HPDE6-E6E7 (cell line): ENCODE measurements around the gene ACSL6.

Experiments used
- DNase-seq: peaks from one replicate; pipeline ENCODE4 v3.0.0; 2011; ENCODE audit warnings: missing footprints; ENCODE audit errors: extremely low spot score

ACSL6 gene, protein sequence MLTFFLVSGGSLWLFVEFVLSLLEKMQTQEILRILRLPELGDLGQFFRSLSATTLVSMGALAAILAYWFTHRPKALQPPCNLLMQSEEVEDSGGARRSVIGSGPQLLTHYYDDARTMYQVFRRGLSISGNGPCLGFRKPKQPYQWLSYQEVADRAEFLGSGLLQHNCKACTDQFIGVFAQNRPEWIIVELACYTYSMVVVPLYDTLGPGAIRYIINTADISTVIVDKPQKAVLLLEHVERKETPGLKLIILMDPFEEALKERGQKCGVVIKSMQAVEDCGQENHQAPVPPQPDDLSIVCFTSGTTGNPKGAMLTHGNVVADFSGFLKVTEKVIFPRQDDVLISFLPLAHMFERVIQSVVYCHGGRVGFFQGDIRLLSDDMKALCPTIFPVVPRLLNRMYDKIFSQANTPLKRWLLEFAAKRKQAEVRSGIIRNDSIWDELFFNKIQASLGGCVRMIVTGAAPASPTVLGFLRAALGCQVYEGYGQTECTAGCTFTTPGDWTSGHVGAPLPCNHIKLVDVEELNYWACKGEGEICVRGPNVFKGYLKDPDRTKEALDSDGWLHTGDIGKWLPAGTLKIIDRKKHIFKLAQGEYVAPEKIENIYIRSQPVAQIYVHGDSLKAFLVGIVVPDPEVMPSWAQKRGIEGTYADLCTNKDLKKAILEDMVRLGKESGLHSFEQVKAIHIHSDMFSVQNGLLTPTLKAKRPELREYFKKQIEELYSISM

DNA sequence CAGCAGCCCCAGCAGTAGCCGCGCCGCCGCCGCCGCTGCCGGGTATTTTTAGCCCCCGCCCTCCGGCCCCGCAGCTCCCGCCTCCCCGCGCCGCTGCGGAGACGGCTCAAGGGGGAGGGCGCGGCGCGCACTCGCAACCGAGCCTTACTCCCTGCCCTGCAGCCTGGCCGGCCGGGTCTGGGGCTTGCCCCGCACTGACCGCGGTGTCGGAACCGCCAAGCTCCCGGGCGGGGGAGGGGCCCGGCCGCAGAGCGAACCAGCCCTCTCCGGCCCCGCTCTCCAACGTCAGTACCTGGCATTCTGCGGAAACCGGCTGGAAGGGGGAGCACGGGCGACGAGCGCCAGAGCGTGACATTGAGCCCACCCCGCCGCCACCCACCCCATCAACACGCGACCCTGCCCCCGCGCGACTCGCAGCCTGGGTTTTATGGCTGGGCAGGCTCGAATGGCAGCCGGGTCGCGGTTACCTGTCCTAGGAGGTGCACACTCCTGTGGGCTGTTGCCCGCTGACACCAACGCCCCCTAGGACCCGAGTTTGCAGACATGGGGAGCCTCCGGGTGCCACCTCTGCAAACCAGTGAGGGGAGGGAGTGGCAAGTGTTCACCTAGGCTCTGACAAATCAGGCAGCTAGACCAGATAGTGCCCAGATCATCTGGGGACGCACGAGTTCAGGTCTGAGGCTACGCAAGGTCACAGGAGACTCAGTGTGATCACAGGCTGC lies at the start of gene ACSL6:
TSS of gene ACSL6 (minus strand) at position 37 of the 722 bp plus-strand sequence. CDS start 105 bp downstream, outside the sequence.
- DNase-seq = no peak

DNA sequence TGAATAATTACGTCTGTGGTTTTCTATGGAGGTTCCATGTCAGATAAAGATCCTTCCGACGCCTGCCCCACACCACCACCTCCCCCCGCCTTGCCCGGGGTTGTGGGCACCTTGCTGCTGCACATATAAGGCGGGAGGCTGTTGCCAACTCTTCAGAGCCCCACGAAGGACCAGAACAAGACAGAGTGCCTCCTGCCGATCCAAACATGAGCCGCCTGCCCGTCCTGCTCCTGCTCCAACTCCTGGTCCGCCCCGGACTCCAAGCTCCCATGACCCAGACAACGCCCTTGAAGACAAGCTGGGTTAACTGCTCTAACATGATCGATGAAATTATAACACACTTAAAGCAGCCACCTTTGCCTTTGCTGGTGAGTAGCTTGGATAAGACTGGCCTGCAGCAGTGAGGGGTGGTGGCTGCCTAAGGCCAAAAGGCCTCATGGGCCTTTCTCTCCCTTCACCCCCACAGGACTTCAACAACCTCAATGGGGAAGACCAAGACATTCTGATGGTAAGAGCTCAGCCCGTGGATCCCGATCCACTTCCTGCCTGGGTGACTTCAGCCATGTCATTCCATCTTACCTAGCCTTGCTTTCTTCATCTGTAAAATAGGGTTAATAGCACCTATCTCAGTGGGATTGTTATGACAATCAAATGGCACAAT lies 49.2 kb upstream of the ACSL6 start, which contains the start of gene IL3:
TSS of gene IL3 (plus strand) at position 155 of the 661 bp plus-strand sequence. CDS start at position 207, 52 bp downstream.
- DNase-seq = no peak

DNA sequence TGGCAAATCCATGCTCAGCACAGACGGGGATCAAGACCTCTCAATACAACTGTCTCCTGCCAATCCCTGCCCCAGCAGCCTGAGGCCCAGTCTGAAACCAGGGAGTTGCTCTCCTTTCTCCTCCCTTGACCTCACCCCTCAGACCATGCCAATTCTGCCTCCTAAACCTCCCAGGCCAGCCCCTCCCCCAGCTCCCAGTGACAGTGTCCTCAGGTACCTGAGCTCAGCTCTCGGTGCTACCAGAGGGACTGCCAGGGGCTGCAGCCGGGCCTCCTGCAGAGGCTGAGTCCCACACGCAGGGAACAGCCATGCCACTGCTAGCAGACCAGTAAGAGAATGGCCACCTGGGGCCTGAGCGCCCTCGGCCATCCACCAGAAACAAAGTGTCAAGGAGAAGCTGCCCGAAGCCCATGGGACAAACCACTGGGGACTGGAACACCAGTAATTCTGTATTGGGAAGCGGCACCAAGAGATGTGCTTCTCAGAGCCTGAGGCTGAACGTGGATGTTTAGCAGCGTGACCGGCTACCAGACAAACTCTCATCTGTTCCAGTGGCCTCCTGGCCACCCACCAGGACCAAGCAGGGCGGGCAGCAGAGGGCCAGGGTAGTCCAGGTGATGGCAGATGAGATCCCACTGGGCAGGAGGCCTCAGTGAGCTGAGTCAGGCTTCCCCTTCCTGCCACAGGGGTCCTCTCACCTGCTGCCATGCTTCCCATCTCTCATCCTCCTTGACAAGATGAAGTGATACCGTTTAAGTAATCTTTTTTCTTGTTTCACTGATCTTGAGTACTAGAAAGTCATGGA lies 48.4 kb upstream of the ACSL6 start:
- no peak for DNase-seq

DNA sequence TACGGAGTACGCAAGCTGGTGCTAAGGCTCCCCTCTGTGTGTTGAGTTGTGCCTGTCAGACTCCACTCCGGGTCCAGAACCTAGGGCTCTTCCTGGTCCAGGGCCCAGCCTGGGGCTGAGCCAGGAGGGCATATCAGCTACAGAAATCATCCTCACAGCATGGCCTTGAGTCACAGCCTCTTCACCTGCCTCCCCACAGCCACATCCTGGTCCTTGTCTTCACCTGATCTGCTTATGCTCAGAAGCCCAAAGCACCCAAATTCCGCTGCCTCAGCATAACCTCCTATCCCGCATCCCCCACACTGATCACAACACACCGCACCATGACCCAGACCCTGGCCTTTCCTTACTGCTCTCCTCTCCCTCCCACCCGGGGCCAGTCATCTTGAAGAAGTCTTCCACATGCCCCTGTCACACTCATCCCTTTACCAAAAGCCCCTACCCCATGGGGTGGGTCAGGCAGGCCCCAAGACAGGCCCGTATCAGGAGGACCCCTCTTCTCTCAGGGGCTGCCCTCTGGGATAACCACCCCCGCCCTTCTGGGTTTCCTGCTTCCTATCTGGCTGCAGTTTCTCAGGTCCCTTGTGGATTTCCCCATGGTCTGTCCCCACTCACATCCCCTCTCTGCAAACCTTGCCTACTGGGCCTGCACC lies 47.7 kb upstream of the ACSL6 start:
- DNase-seq = no peak

DNA sequence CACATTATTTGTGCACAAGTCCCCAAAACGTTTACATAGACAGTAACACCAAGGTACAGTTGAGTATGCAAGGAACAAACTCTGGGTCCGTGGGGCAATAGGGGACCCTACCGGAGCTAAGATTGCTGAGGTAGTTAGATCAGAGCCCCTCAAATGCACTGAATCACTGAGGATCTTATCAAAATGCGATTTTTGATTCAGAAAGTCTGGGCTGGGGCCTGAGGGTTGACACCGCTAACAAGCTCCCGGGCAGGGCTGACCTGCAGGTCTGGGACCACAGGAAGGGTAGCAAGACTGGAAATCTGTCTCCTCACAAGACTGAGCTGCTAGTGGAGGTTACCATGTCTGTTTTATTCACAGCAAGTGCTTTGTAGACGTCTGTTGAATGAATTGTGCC lies 47.2 kb upstream of the ACSL6 start:
- no peak for DNase-seq

DNA sequence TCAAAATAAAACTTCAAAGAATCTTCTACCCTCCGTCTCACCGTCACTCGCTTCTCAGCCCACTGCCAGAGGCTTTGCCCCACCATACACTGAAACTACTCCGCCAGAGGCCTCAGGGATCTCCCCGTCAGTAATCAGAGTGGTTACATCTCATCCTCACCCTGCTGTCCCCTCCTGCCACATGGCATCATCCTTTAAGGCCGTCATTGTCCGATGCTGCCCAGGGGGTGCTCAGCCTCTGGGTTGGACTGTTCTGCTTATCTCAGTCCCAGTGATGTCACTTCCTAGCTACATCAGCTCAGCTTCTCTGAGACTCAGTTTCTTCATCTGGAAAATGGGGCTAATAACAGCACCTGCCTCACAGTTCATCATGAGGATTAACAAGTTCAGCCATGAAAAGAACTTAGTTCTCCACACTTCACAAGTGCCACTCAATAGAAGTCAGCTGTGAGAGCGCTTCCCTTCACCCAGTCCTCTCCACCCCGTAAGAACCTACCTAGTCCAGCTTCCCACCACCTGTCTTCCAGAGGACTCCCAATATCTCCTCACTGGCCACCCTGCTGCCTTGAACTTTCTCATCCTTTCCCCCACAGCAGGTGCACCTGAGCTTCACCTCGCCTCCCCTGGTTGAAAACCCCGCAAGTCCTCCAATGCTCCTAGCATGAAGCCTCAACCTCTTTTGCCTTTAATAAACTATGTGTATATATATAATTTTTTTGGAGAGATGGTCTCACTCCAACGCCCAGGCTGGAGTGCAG lies 46.2 kb upstream of the ACSL6 start:
- DNase-seq = no peak

DNA sequence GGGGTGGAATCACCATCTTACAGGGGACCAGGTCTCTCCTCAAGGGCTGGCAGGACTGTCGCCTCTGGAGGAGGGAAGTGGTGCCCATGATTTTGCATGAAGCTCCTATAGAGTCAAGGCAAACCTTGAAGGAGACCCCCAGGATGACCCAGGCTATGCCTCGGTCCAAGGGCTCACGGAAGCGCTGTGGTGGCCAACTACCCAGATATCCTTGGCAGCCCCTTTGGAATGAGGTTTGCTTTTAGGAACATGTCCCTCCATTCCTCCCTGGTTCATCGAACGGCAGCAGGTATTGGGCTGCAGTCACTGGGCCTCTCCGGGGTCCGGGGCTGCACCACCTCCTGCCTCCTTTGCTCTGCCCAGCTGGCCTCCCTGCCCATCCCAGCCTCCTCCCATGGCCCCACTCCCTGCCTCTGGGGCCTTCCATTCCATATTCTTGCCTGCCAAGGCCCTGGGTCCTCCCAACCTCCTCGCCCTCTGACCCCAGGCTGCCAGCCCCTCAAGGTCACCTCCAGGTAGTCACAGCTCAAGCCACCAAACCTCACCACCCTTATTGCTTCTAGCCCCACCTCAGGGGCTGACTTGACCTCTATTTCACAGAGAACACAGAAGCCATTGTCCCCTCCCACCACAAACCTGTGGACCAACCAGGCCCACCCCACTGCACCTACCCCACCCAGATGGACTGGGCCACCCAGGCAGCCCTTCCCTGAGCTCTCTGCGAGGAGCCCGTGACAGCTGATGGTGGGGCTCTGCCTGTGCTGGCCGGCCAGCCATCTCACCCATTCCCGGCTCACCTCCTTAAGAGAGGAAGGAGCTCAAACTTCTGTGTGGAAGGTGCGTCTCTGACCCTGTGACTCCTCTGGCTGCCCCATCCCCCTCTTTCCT lies 45.4 kb upstream of the ACSL6 start:
- no peak for DNase-seq

DNA sequence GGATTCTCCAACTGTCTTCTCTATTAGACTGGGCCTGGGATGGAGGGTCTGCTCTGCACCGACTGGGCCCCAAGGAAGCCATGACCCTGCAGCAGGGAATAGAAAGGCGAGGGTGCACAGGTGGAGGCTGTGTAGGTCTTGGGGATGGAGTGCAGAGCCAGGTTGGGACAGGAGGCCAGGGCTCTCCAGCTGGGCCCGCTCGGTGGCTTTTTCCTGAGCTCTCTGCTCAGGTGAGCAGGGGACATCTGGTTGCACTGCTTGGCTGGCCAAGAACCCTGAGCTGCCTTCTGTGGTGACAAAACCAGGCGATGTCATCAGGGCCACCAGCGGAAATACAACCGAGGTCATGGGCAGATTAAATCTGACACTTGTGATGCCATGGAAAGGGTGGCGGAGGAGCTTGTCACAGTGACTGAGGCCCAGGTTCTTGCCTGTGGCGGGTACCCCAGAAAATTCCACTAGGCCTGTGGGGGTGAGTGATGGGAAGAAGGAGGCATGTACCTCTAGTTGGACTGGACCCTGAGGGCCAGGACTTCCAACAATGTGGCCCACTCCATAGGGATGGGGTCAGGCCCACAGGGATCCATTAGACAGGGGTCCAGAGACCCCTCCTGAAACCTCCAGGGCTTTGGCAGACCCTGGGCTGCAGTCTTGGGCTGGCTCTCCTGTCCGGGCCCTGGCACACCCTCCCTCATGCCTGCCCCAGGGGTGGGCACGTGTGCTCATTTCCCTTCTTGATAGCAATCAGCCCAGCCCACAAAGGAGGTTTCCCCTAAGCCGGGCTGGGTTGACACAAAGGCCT lies 44.6 kb upstream of the ACSL6 start:
- DNase-seq = no peak

DNA sequence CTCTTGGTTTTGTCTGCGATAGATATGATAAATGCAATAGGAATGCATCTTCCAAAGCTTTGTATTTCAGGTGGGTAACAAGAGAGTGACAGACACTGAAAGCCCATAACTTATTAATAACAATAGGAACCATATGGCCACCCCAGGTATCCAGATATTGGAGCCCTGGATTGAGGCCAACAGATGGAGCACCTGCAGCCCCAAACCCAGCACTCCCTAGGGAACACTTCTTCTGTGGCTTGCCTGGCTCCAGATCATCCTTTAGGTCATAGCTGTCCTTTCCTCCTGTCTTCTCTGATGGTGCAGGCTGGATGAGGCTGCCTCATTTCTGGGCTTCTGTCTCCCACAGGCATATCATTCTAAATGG lies 44.0 kb upstream of the ACSL6 start:
- no peak for DNase-seq

DNA sequence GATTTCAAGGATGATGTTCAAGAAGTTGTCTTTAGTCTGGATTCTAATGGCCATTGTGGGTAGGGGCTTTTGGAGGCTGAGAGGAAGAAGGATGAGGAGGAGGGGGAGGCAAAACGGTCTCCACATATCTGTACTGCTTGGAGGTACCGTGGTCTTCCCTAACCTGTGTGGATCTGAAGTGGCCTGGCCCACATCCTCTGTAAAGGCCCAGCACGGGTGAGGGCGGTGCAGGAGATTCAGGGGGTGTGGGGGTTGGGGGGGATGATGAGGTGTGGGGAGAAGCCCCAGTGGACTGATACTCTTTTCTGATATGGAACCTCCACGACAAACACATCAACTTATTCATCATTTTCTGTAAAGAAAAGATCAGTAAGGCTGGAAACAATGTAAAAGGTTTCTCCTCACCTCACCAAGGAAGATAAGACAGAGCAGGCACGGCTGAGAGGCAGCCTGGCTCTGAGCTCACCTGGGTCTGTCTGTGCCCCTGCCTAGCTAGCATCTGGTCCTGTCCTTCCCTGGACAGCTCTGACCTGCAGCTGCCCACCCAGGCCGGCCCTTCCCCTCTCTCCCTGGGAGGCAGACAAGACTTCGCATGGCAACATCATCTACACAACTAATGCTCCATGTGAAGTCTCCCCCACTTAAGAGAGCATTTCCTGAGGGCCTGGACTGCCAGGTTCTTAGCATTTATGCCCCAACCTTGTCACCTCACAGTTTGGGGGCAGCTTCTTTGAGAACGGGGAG lies 43.4 kb upstream of the ACSL6 start:
- DNase-seq = no peak

DNA sequence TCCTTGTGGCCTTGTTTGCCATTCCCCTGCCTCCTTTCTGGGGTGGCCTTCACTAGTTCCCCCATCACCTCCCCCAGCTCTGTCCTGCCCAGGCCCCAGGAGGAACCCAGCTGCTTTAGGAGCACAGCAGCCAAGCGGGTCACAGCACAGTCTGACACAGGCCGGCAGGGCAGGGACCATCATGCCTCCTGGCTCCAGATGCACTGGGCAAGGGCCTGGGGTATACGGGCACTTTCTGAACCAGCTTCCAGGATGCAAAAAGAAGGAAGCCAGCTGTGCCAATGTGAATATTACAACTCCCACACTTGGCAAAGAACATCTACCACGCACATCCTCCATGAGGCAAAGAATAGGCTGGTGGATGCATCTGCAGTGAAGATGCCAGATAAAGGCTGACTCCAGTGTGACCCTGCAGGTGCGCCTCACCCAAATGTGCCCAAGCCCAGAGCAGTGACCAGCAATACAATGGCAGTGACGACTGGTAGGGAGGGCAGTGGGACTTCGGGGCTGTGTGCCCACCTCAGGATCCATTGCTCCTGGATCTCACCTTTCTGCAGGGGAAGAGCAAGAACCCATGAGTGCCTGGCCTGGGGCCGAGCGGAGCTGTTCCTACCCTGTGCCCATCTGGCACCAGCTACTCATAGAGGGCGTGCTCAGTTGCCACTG lies 42.7 kb upstream of the ACSL6 start:
- no peak for DNase-seq

DNA sequence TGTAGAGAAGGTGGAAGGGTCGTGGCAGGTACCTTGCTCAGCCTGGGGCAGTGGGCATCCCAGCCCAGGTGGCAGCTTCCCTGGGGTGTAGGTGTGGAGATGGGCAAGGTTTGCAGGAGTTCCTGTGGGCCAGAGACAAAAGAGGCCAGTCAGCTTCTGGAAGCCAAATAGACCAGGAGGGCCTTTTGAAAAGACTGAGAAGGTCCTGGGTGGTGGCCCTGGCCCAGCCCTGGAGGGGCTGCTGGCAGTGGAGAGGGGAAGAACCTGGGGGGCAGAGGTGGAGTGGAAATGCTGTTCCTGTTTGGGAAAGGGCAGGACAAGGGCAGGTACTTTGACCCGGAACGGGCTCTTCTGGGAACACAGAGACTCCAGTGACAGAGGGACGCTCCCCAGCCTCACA lies 42.0 kb upstream of the ACSL6 start:
- DNase-seq = no peak

DNA sequence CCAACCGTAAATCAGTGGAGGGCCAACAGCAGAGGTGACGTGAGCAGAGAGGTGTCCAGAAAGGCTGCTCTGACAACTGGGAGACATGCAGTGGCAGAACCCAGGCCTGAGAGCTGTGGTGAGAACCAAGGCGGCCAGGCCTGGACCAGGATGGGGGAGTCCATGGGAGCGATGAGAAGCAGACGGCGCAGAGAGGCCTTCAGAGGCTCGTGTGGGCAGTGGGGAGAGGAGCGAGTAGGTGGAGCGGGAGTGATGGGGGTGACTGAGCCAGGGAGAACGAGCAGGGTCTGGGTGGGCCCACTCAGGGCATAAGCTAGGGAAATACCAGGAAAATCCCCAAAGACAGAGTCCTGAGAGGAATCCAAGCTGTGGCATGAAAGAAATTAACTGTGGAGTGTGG lies 41.1 kb upstream of the ACSL6 start:
- no peak for DNase-seq

DNA sequence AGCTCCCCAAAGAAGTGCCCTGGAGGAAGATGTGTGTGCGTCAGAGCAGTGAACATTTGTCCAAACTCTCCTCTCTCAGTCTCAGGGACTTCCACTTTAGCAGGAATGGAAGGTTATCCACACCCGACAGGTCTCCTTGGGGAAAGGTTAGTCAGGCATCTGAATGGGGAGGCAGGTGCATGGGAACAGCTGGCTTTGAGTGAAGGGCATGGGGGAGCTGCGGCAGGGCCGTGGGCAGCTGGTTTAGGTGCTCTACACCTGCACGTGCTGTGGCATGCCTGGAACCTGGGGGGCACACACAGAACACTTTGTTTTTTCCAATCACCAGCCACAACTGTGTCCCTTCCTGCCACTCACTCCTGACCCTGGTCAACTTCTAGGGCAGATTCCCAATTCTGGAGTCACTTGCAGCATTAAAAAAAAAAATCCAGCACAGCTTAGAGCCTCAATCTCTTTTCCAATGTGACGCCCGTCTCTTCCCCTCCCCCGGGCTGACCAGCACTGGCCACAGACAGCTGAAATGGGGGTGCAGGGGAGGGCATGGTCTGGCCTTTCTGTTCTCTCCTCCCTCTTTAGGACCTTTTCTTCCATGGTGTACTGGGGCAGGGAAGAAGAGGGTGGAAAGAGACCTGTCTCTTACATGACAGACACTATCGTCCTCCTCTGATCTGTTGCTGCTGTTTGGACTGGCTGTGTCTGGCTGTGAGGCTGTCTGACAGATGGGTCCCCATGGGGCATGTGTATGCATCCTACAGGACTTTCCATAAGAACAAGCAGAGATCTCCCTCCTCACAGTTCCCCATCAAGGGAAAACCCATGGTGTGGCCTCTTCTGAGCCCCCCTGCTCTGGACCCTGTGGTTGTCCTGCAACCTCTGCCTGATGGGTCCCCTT lies 39.4 kb upstream of the ACSL6 start:
- no peak for DNase-seq

DNA sequence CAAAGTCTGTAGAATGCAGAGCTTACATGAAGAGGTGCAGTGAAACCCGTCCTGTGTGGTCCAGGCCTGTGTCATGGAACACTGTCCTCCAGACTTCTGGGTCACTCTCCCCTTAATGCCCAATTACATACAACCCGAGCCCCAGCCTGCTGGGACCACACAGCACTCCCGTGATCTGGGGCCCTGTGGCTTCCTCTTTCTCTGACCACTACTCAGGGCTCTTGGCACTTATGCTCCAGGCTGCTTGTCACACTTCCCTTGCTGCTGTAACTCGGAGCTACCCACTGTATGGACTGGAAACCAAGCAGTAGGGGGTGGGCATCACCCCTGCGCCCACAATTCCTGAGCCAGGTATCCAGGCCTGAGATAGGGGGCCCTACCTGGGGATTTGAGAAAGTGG lies 38.7 kb upstream of the ACSL6 start:
- DNase-seq = no peak

DNA sequence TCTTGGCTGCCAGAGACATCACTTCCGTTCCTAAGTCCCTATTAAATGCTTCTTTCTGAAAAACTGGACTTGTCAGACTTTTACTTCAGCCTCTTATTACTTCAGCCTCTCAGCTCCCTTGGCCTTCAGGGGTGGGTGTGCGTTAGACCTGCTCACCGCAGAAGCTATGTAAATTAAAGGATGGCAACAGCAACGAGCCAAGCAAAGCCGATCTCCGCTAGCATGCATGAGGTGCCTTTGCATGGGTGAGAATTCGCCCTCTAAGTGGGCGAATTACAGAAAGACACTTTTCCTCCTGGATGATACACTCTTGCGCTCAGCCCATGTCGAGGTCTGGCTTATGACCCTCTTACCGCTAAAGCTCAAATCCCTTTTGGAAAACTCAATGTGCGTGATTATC lies 38.1 kb upstream of the ACSL6 start:
- DNase-seq = no peak
